ENCODE data around the gene GNA12. TPM values are rescaled to one million over a fixed set of nuclear protein-coding genes. Genes with fewer than 3 reads are reported as not detected.

GNA12 gene
- total RNA-seq, 4 donors from 2014 or later = 26.3 to 54.8 (median 36.9) TPM

DNA sequence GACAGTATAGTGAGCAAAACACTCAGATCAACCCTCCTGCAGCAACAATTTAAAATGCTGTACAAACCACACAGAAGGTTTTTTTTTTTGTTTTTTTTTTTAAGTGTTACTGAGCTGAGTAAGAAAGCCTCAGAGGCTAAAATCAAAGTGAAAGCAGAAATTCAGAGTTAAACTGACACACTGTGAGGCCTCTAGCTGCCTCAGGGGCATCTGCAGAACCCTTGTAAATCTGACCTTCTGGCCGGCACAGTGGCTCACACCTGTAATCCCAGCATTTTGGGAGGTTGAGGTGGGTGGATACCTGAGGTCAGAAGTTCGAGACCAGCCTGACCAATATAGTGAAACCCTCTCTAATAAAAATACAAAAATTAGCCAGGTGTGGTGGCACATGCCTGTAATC lies 7.4 kb upstream of the GNA12 start:
- ATAC-seq (ENCODE audit: low FRiP score) (no peak), DNase-seq (ENCODE audit: low spot score) (no peak)
- TF ChIP-seq, protein P1, sequence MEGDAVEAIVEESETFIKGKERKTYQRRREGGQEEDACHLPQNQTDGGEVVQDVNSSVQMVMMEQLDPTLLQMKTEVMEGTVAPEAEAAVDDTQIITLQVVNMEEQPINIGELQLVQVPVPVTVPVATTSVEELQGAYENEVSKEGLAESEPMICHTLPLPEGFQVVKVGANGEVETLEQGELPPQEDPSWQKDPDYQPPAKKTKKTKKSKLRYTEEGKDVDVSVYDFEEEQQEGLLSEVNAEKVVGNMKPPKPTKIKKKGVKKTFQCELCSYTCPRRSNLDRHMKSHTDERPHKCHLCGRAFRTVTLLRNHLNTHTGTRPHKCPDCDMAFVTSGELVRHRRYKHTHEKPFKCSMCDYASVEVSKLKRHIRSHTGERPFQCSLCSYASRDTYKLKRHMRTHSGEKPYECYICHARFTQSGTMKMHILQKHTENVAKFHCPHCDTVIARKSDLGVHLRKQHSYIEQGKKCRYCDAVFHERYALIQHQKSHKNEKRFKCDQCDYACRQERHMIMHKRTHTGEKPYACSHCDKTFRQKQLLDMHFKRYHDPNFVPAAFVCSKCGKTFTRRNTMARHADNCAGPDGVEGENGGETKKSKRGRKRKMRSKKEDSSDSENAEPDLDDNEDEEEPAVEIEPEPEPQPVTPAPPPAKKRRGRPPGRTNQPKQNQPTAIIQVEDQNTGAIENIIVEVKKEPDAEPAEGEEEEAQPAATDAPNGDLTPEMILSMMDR (IDR thresholded peaks at IDR 0.05) = no peak

DNA sequence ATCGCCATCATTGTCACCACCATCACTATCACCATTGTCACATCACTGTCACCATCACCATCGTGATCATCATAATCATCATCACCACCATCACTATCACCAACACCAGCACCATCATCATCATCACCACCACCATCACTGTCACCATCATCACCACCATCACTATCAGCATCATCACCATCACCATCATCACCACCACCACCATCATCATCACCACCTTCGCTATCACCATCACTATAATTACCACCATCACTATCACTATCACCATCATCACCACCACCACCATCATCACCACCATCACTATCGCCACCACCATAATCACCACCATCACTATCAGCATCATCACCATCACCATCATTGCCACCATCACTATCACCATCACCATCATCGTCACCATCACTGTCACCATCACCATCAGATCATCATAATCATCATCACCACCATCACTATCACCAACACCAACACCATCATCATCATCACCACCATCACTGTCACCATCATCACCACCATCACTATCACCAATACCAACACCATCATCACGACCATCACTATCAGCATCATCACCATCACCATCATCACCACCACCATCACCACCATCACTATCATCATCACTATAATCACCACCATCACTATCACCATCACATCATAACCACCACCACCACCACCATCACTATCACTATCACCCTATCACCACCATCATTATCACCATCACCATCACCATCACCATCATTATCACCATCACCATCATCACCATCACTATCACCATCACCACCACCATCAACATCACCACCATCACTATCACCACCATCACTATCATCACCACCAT lies 6.0 kb upstream of the GNA12 start:
- ATAC-seq (ENCODE audit: low FRiP score) (no peak), DNase-seq (ENCODE audit: low spot score) (no peak)
- TF ChIP-seq, protein P1 (IDR thresholded peaks at IDR 0.05) = no peak

DNA sequence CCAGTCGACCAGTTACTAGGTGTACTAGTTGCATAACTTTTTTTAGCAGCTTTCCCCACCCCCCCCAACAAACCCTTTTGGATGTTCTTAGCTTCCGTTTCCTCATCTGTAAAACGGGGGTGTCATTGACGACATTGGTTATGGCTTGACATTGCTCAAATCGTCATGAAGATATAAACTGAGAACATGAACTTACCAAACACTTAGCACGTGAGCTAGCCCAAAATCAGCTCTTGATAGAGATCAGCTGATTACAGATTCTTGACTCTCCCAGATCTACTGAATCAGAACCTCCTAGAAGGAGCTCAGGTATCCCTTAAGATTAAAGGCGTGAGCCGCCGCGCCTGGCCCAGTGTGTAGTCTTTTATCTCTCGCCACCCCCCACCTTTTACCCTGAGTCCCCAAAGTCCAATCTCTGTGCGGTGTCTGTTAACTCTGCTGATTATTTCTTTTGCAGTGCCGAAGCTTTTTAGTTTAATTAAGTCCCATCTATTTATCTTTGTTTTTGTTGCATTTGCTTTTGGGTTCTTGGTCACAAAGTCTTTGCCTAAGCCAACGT lies 1.0 kb upstream of the GNA12 start:
- TF ChIP-seq, protein P1 (IDR thresholded peaks at IDR 0.05) = no peak
- DNase-seq (ENCODE audit: low spot score) = no peak
- no peak for ATAC-seq (ENCODE audit: low FRiP score)

DNA sequence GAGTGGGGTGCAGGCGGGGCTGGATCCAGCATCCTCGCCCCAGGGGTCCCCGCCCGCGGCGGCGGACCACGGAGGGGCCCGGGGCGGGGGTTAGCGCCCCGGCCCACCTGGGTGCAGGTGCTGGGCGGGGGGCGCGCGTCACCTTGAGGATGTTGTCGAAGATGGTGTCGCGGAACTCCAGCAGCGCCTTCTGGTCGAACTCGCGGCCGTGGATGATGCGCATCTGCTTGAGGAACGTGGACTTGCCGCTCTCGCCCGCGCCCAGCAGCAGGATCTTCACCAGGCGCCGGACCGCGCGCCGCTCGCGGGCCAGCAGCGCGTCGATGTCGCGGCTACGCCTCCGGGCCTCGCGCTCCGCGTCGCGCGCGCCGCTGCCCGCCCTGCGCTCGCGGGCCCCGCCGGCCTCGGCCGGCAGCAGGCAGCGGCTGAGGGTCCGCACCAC lies 376 bp downstream of the GNA12 start:
- DNase-seq (ENCODE audit: low spot score) (no peak), ATAC-seq (ENCODE audit: low FRiP score) (peak; percentile 57)
- TF ChIP-seq, protein P1 (IDR thresholded peaks at IDR 0.05) = no peak

DNA sequence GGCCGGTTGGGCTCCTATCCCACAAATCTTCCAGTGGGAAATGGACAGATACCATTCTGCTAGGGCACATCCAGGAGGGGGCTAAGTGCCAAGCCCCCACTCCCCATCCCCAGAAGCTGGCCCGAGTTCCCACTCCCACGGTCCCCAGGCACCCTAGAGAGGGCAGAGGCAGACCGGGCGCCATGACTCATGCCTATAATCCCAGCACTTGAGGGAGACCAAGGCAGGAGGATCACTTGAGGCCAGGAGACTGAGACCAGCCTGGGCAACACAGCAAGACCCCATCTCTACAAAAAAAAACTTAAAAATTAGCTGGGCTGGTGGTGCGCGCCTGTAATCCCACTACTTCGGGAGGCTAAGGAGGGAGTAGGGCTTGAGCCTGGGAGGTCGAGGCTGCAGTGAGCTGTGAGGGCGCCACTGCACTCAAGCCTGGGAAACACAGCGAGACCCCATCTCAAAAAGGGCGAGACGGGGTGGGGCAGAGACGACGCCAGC lies 870 bp downstream of the GNA12 start:
- TF ChIP-seq, protein P1 (IDR thresholded peaks at IDR 0.05) = no peak
- no peak for ATAC-seq (ENCODE audit: low FRiP score)
- DNase-seq (ENCODE audit: low spot score) = no peak

DNA sequence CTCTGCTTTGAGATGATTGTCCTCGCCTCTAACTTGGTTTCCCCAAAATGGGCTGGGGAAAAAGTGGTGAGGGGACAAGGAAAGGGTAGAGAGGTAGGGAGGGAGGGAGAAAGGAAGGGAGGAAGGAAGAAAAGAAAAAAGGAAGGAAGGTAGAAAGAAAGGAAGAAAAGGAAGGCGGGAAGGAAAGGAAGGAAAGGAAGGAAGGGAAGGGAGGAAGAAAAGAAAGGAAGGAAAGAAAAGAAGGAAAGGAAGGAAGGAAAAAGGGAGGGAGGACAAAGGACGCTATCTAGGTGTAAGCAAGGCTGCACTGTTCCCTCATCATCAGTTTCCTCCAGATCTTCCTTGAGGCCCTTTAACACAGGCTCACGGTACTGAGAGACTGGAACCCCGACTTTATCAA lies 2.2 kb downstream of the GNA12 start:
- ATAC-seq (ENCODE audit: low FRiP score) = no peak
- DNase-seq (ENCODE audit: low spot score) = no peak
- TF ChIP-seq, protein P1 (IDR thresholded peaks at IDR 0.05) = no peak
